Bladder microvascular endothelial cell (primary cell): ENCODE data around the gene SLC9C2. TPM values are rescaled to one million over a fixed set of nuclear protein-coding genes. Genes with fewer than 3 reads are reported as not detected.

Experiments used
- total RNA-seq: library from RNA; depleted of rRNA; stranded (reverse); fragments of >200 nt; gene quantifications from 2 replicates; pipeline ENCODE4 v1.2.3, GENCODE V29; 2014

Gene SLC9C2
- total RNA-seq = under 0.01 TPM in 1 of 2 replicates, not detected in the other

GRCh38 chr1:173603056-173603591 lies at the start of gene SLC9C2:
SLC9C2 (minus strand) TSS chr1:173603072; CDS start chr1:173601776, 1,296 bp downstream.

GRCh38 chr1:173635116-173635515 lies 32.2 kb upstream of the SLC9C2 start, which contains the start of gene TEX50:
TEX50 (plus strand) TSS chr1:173635338; CDS start chr1:173635522, 184 bp downstream.

GRCh38 chr1:173477286-173478093 lies 125.4 kb downstream of the SLC9C2 start, which contains the start of gene PRDX6:
PRDX6 (plus strand) TSS chr1:173477335; CDS start chr1:173477398, 63 bp downstream.

Other genes starting within 250 kb of the SLC9C2 start
- 112 and 154 TPM in 2 replicates for gene PRDX6, start 125.7 kb downstream of the SLC9C2 start, total RNA-seq
- not detected in 2 replicates for gene TEX50, start 32.3 kb upstream of the SLC9C2 start, total RNA-seq
- gene ANKRD45, start 66.8 kb upstream of the SLC9C2 start, total RNA-seq = 0.13 TPM in 1 of 2 replicates, not detected in the other
- gene KLHL20, start 111.9 kb upstream of the SLC9C2 start, total RNA-seq = 24.3 and 46.7 TPM in 2 replicates
- 15.1 and 16.4 TPM in 2 replicates for gene DARS2, start 221.6 kb upstream of the SLC9C2 start, total RNA-seq
- 10.3 and 15.2 TPM in 2 replicates for gene CENPL, start 221.8 kb upstream of the SLC9C2 start, total RNA-seq